HepG2 (cell line): ENCODE results near the gene NPHP1. TPM values are rescaled to one million over a fixed set of nuclear protein-coding genes. Genes with fewer than 3 reads are reported as not detected.

ENCODE experiments used
- ARHGAP35 ChIP-seq: sonication (generic); formaldehyde crosslinking; IDR thresholded peaks from 2 replicates; pipeline ENCODE4 v1.9.0; 2022; ENCODE audit warnings: mild to moderate bottlenecking, inconsistent platforms, moderate library complexity, missing genetic modification reagents, borderline replicate concordance
- CHD2 ChIP-seq: IDR thresholded peaks from 2 replicates; pipeline ENCODE4 v1.6.1; 2011; ENCODE audit warnings: low read depth, low read length, improper control_type of control experiment
- CREBL2 ChIP-seq: sonication (generic); formaldehyde crosslinking; IDR thresholded peaks from 2 replicates; pipeline ENCODE4 v1.8.1; 2023; ENCODE audit warnings: missing genetic modification reagents, mild to moderate bottlenecking, borderline replicate concordance
- KDM6A ChIP-seq: IDR thresholded peaks from 2 replicates; pipeline ENCODE4 v1.6.1; 2016; ENCODE audit warnings: low read depth
- MED13 ChIP-seq: sonication (generic); formaldehyde crosslinking; IDR thresholded peaks from 2 replicates; pipeline ENCODE4 v1.5.0; 2020; ENCODE audit warnings: missing genetic modification reagents
- MXI1 ChIP-seq: IDR thresholded peaks from 3 replicates; pipeline ENCODE4 v1.6.1; 2012; ENCODE audit warnings: low read depth, low read length, inconsistent platforms, borderline replicate concordance
- PATZ1 ChIP-seq: sonication (generic); formaldehyde crosslinking; IDR thresholded peaks from 2 replicates; pipeline ENCODE4 v1.4.0; 2020; ENCODE audit warnings: missing genetic modification reagents
- POGK ChIP-seq: sonication (generic); formaldehyde crosslinking; conservative IDR thresholded peaks from 2 replicates; pipeline ENCODE4 v1.8.0; 2022; ENCODE audit warnings: mild to moderate bottlenecking, moderate library complexity, missing genetic modification reagents
- XBP1 ChIP-seq: sonication (generic); formaldehyde crosslinking; IDR thresholded peaks from 2 replicates; pipeline ENCODE4 v1.5.0; 2020; ENCODE audit warnings: missing genetic modification reagents
- ZNF280D ChIP-seq: sonication (generic); formaldehyde crosslinking; IDR thresholded peaks from 2 replicates; pipeline ENCODE4 v1.5.1; 2020; ENCODE audit warnings: mild to moderate bottlenecking, missing genetic modification reagents
- ZNF552 ChIP-seq: sonication (generic); formaldehyde crosslinking; IDR thresholded peaks from 2 replicates; pipeline ENCODE4 v1.9.0; 2022; ENCODE audit warnings: missing genetic modification reagents, mild to moderate bottlenecking, borderline replicate concordance
- ZNF572 ChIP-seq: sonication (generic); formaldehyde crosslinking; IDR thresholded peaks from 2 replicates; pipeline ENCODE4 v1.5.1; 2020; ENCODE audit warnings: mild to moderate bottlenecking, missing genetic modification reagents
- ZNF740 ChIP-seq: sonication (generic); formaldehyde crosslinking; IDR thresholded peaks from 2 replicates; pipeline ENCODE4 v1.4.0; 2020; ENCODE audit warnings: missing genetic modification reagents
- ZSCAN29 ChIP-seq: sonication (generic); formaldehyde crosslinking; conservative IDR thresholded peaks from 2 replicates; pipeline ENCODE4 v1.4.0; 2020; ENCODE audit warnings: mild to moderate bottlenecking, missing genetic modification reagents
- polyA plus RNA-seq, 8 experiments: library from polyadenylated mRNA; depleted of rRNA in 3 of 8; stranded (reverse) in 7 of 8; unstranded in 1 of 8; fragments of >200 nt; fragmentation: Illumina TruSeq in 4 of 8; extraction: Trizol in 4 of 8; gene quantifications; 2 replicates each; pipeline versions ENCODE4 v1.2.1 to v1.2.3, GENCODE V29; 2011 to 2016; ENCODE audit warnings: low read depth in 4 of 8, missing spikeins in 1 of 8, mixed read lengths in 1 of 8; ENCODE audit not compliant: insufficient read depth in 1 of 8
- total RNA-seq, 5 experiments: library from RNA; depleted of rRNA; stranded (reverse); fragments of >200 nt; fragmentation: Illumina TruSeq; extraction: Trizol; gene quantifications; 2 replicates each; pipeline ENCODE4 v1.2.3, GENCODE V29; 2016; ENCODE audit warnings: low read depth in 1 of 5
- TF ChIP-seq, protein P1 (sequence below): sonication (generic); formaldehyde crosslinking; IDR thresholded peaks from 2 replicates; pipeline ENCODE4 v1.8.0; 2022; ENCODE audit warnings: mild to moderate bottlenecking, missing genetic modification reagents, borderline replicate concordance
- TF ChIP-seq, protein P2 (sequence below): sonication (generic); formaldehyde crosslinking; IDR thresholded peaks from 2 replicates; pipeline ENCODE4 v1.4.0; 2020; ENCODE audit warnings: missing genetic modification reagents

NPHP1 gene
- total and polyA plus RNA-seq, 2 of the 13 experiments (the other 11 are each of a cell fraction or from before 2014, with no cell fraction given): 2.7 to 4.8 TPM

- TF ChIP-seq MED13 (CRISPR knock-in tag) (no peak; the same call in 1 of the 2 replicates), ARHGAP35 (CRISPR knock-in tag) (peak; percentile 91), CREBL2 (CRISPR knock-in tag) (peak; percentile 86), ZSCAN29 (CRISPR knock-in tag) (peak; percentile 69; the same call in 1 of the 2 replicates), MXI1 (peak; percentile 53; the same call in 1 of the 3 replicates), CHD2 (no peak), KDM6A (no peak), POGK (CRISPR knock-in tag) (peak; percentile 90), XBP1 (no peak), ZNF280D (CRISPR knock-in tag) (peak; percentile 92; the same call in 1 of the 2 replicates), ZNF552 (CRISPR knock-in tag) (peak; percentile 83; the same call in 1 of the 2 replicates), ZNF740 (CRISPR knock-in tag) (0 out of 2 replicates have a peak, but pooled peaks have one; percentile 20), PATZ1 (CRISPR knock-in tag) (peak; percentile 71; the same call in 1 of the 2 replicates), ZNF572 (peak; percentile 94; the same call in 1 of the 2 replicates)
- TF ChIP-seq, protein P1, sequence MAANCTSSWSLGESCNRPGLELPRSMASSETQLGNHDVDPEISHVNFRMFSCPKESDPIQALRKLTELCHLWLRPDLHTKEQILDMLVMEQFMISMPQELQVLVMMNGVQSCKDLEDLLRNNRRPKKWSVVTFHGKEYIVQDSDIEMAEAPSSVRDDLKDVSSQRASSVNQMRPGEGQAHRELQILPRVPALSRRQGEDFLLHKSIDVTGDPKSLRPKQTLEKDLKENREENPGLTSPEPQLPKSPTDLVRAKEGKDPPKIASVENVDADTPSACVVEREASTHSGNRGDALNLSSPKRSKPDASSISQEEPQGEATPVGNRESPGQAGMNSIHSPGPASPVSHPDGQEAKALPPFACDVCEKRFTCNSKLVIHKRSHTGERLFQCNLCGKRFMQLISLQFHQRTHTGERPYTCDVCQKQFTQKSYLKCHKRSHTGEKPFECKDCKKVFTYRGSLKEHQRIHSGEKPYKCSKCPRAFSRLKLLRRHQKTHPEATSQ: peak; percentile 34; the same call in 1 of the 2 replicates
- TF ChIP-seq, protein P2, sequence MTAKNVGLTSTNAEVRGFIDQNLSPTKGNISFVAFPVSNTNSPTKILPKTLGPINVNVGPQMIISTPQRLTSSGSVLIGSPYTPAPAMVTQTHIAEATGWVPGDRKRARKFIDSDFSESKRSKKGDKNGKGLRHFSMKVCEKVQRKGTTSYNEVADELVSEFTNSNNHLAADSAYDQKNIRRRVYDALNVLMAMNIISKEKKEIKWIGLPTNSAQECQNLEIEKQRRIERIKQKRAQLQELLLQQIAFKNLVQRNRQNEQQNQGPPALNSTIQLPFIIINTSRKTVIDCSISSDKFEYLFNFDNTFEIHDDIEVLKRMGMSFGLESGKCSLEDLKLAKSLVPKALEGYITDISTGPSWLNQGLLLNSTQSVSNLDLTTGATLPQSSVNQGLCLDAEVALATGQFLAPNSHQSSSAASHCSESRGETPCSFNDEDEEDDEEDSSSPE (CRISPR knock-in tag): peak; percentile 89
Measured at GRCh38 chr2:110211938-110212858, 7.4 kb upstream of the NPHP1 start, which contains the start of gene MTLN (continued).
